Omental fat pad (tissue), 4 donors: ENCODE results near the gene PTH2R. TPM values are rescaled to one million over a fixed set of nuclear protein-coding genes. Genes with fewer than 3 reads are reported as not detected.
"Not testable (repeated sequence)": the region's sequence is repeated elsewhere in the genome, so short reads cannot be mapped to it uniquely, and the experiment has no call there.

Source experiments
- ATAC-seq: fragments of 150-250 bp; one replicate; pipeline ENCODE4 v1.9.1; 2016; ENCODE audit warnings: mild to moderate bottlenecking, moderate library complexity; ENCODE audit not compliant: low FRiP score
- DNase-seq: peaks from one replicate; pipeline ENCODE4 v3.0.0-alpha.2; 2019; ENCODE audit warnings: low spot score
- total RNA-seq, 4 donors: library from RNA; depleted of rRNA; stranded (reverse); fragments of >200 nt; gene quantifications; one replicate each; pipeline ENCODE4 v1.1.0, GENCODE V29; 2016
- TF ChIP-seq, protein P1 (sequence below), 3 donors: fragments of 450-650 bp; IDR thresholded peaks; one replicate each; pipeline ENCODE4 v1.5.1; 2016 to 2017; ENCODE audit warnings: antibody characterized with exemption in 3 of 3, mild to moderate bottlenecking in 3 of 3, moderate library complexity in 2 of 3

The PTH2R gene
- total RNA-seq, 4 donors from 2014 or later: 0.28 TPM; not detected in 3

DNA sequence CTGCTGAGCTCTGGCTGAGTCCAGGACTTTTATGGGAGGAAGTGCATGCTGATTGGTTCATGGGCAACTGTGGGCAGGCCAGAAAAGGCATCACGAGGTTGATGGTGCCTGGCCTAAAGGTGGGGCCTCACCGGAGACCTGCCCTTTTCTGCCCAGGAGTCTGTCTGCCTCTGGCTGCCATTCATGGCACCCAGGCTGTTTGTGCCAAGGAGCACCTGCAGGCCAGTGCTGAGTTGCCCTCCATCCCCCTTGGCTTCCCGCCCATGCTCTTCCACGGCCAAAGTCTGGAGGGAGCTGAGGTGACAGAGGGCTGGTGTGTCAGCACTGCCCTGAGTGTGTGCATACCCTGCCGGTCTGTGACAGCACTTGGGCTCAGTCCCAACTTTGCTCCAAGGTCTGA lies 123.2 kb downstream of the PTH2R start:
- DNase-seq (no peak), ATAC-seq (no peak)
- TF ChIP-seq, protein P1, sequence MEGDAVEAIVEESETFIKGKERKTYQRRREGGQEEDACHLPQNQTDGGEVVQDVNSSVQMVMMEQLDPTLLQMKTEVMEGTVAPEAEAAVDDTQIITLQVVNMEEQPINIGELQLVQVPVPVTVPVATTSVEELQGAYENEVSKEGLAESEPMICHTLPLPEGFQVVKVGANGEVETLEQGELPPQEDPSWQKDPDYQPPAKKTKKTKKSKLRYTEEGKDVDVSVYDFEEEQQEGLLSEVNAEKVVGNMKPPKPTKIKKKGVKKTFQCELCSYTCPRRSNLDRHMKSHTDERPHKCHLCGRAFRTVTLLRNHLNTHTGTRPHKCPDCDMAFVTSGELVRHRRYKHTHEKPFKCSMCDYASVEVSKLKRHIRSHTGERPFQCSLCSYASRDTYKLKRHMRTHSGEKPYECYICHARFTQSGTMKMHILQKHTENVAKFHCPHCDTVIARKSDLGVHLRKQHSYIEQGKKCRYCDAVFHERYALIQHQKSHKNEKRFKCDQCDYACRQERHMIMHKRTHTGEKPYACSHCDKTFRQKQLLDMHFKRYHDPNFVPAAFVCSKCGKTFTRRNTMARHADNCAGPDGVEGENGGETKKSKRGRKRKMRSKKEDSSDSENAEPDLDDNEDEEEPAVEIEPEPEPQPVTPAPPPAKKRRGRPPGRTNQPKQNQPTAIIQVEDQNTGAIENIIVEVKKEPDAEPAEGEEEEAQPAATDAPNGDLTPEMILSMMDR (IDR thresholded peaks at IDR 0.05): no peak

DNA sequence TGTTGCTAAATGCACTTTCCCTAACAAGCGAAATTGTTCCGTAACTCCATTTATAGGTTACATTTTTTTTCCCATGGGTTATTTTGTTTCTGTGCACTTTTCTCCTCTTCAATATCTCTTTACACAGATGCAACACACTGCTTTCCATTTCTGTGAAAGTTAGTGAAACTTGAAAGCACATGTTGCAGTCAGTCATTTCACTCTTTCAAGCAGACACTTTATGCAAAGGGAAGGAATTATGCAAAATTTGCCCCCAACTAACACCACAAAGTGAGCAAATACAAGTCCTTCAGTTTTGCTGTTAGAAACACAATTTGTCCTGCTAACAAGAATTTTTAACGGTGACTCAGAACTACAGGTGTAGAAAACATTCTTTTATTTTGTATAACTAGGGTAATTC lies 124.8 kb downstream of the PTH2R start:
- no peak for ATAC-seq
- no peak for DNase-seq
- TF ChIP-seq, protein P1 (IDR thresholded peaks at IDR 0.05): no peak

DNA sequence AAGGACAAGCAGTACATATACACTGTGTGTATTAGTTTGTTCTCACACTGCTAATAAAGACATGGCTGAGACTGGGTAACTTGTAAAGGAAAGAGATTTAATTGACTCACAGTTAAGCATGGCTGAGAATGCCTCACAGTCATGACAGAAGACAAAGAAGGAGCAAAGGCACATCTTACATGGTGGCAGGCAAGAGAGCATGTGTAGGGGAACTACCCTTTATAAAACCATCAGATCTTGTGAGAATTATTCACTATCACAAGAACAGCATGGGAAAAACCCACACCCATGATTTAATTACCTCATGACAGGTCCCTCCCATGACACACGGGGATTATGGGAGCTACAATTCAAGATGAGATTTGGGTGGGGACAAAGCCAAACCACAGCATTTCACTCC lies 129.0 kb downstream of the PTH2R start:
- DNase-seq, ATAC-seq: not testable (repeated sequence)

DNA sequence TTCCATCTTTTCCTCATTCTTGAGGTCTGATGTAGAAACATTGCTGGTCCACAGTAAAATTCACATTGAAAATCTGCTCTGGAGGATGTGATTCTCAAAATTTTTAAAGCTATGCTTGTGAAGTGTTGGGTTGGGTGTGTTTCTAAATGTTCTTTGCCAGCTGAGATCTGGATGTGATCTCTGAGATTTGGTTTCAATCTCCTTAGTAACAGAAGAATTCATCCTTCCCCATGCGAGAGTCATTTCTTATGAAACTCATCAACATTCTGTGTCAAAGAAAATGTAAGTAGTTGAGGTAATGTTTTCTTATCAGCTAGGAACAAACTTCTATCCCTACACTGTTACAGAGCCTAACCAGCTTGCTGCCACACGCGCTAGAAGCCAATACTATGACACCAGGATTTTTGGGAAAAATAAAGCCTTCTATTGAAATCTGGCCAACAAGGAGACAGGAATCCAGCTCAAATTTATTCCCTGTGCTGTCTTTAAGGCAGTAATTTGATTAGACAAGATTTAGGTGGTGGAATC lies 134.9 kb downstream of the PTH2R start:
- TF ChIP-seq, protein P1 (IDR thresholded peaks at IDR 0.05): no peak
- no peak for ATAC-seq
- no peak for DNase-seq

DNA sequence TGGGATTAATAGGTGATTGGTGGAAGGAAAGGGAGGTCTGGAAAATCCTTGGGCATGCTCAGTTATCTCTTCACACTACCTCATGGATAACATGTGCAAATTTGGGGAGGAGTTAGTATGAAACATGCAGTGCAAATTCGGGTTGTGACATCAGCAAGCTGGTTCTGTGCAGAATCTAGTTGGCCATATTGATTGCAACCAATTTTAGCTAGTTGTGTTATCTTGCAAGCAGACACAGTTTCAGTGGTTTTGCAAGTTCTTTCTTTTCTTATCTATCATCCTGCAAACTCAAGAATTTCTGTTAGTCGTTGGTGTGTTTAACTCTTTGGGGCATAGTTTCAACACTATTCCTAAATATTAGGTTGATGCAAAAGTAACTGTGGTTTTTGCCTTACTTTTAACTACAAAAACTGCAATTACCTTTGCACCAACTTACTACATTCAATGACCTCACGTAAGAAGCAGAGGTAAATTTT lies 135.4 kb downstream of the PTH2R start:
- ATAC-seq (no peak), DNase-seq (no peak)
- TF ChIP-seq, protein P1 (IDR thresholded peaks at IDR 0.05): no peak

DNA sequence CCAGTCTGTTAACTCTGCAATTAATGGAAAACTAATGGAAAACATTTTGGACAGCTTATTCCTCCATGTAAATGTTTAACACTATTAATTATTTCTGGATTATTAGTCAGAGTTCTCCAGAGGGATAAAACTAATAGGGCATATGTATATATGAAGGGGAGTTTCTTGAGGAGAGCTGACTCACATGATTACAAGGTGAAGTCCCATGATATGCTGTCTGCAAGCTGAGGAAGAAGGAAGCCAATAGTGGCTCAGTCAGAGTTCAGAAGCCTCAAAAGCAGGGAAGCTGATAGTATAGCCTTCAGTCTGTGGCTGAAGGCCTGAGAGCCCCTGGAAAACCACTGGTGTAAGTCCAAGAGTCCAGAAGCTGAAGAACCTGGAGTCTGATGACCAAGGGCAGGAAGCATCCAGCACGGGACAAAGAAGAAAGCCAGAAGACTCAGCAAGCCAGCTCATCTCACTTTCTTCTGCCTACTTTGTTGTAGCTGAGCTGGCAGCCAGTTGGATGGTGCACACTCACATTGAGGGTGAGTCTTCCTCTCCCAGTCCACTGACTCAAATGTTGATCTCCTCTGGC lies 136.0 kb downstream of the PTH2R start:
- DNase-seq (no peak), ATAC-seq (no peak)

More for the DNA sequence above, 136.0 kb downstream of the PTH2R start:
- TF ChIP-seq, protein P1 (IDR thresholded peaks at IDR 0.05): no peak

Other genes starting within 250 kb of the PTH2R start
- not detected for gene CRYGA, start 243.2 kb upstream of the PTH2R start, total RNA-seq
- gene C2orf80, start 216.8 kb upstream of the PTH2R start, total RNA-seq: not detected
- gene IDH1, start 151.7 kb upstream of the PTH2R start, total RNA-seq: 100 to 1,000 TPM; 111 to 170 (median 125) TPM
- 10 to 100 TPM; 27.1 to 39.2 (median 35.1) TPM for gene PIKFYVE, start 140.5 kb upstream of the PTH2R start, total RNA-seq